Thyroid gland (tissue), 4 donors: ENCODE results near the gene GUCY1B1. TPM values are rescaled to one million over a fixed set of nuclear protein-coding genes. Genes with fewer than 3 reads are reported as not detected.
A peak's percentile ranks its signal among the peaks of the same experiment; 100 is the strongest.
"Not testable (repeated sequence)": the region's sequence is repeated elsewhere in the genome, so short reads cannot be mapped to it uniquely, and the experiment has no call there.

ENCODE experiments used
- DNase-seq, 2 donors: peaks; one replicate each; pipeline ENCODE4 v3.0.0-alpha.2; 2019
- H3K27ac ChIP-seq, 3 donors: fragments of 200-600 bp; sonication (generic); 1 replicate in 2 of 3; 2 replicates in 1 of 3; pipeline ENCODE4 v1.5.1; 2016 to 2019; ENCODE audit warnings: mild to moderate bottlenecking in 1 of 3, moderate library complexity in 1 of 3
- H3K27me3 ChIP-seq: fragments of 200-600 bp; sonication (generic); one replicate; pipeline ENCODE4 v1.5.1; 2019
- H3K36me3 ChIP-seq, 2 donors: fragments of 200-600 bp; sonication (generic); one replicate each; pipeline ENCODE4 v1.5.1; 2016 to 2019
- H3K4me1 ChIP-seq, 2 donors: fragments of 200-600 bp; sonication (generic); one replicate each; pipeline ENCODE4 v1.5.1; 2017 to 2019
- H3K4me3 ChIP-seq, 3 donors: fragments of 200-600 bp; sonication (generic); replicated peaks in 1 of 3; 1 replicate in 2 of 3; 2 replicates in 1 of 3; pipeline ENCODE4 v1.5.1; 2016; ENCODE audit warnings: mild to moderate bottlenecking in 1 of 3
- H3K9me3 ChIP-seq: fragments of 200-600 bp; sonication (generic); one replicate; pipeline ENCODE4 v1.5.1; 2017
- CTCF ChIP-seq, 6 experiments: fragments of 200-600 bp in 3 of 6; fragments of 450-650 bp in 3 of 6; sonication (generic) in 3 of 6; IDR thresholded peaks; one replicate each; pipeline ENCODE4 v1.5.1; 2016 to 2019; ENCODE audit warnings: antibody characterized with exemption in 6 of 6, mild to moderate bottlenecking in 2 of 6, inconsistent platforms in 1 of 6, moderate library complexity in 1 of 6
- POLR2A ChIP-seq, 2 donors: fragments of 450-650 bp; IDR thresholded peaks; one replicate each; pipeline ENCODE4 v1.6.1; 2017; ENCODE audit warnings: antibody characterized with exemption in 2 of 2, mild to moderate bottlenecking in 2 of 2, moderate library complexity in 1 of 2
- WGBS, 2 donors: methylation state at CpG; one replicate each; pipeline ENCODE4 v1.1.5; 2017; 5-methylcytosine and 5-hydroxymethylcytosine counted together
- intact Hi-C: fragments of 100-400 bp; cut with DNase I; formaldehyde crosslinking; loops from one replicate; pipeline ENCODE4 v1.15.1; 2023
- total RNA-seq, 4 donors: library from RNA; depleted of rRNA; stranded (reverse); fragments of >200 nt; gene quantifications; one replicate each; pipeline ENCODE4 v1.2.3, GENCODE V29; 2016

GUCY1B1 gene
- total RNA-seq, 4 donors from 2014 or later: 5.0 to 11.3 (median 7.3) TPM

GRCh38 chr4:155795991-155796390, 37.2 kb downstream of the GUCY1B1 start:
- H3K27me3 ChIP-seq: no peaks in the 10 kb centered on the region
- H3K4me1 ChIP-seq: no peaks in the 10 kb centered on the region
- TF ChIP-seq CTCF (IDR thresholded peaks at IDR 0.05): peak in 1 of 6 experiments; percentile 23
- no peak for TF ChIP-seq POLR2A (IDR thresholded peaks at IDR 0.05)
- H3K36me3 ChIP-seq: no peaks in the 10 kb centered on the region
- H3K27ac ChIP-seq: no peak overlapping the region
- 59 to 69% methylated on average over 3 of the region's 3 CpGs for WGBS, 2 donors
- H3K4me3 ChIP-seq: no peak overlapping the region
- no peaks in the 10 kb centered on the region for H3K9me3 ChIP-seq
- DNase-seq: no peak
- intact Hi-C loops: no loop called here

GRCh38 chr4:155797581-155797980, 38.8 kb downstream of the GUCY1B1 start:
- WGBS, 2 donors: 95 to 96% methylated on average over 4 of the region's 4 CpGs
- DNase-seq, H3K9me3 ChIP-seq, H3K27me3 ChIP-seq, H3K4me3 ChIP-seq, intact Hi-C loops, H3K36me3 ChIP-seq, H3K4me1 ChIP-seq, H3K27ac ChIP-seq: not testable (repeated sequence)

GRCh38 chr4:155799116-155799793, 40.4 kb downstream of the GUCY1B1 start:
- Histone ChIP-seq H3K27ac (no peak overlapping the region), H3K9me3 (no peaks in the 10 kb centered on the region), H3K27me3 (no peaks in the 10 kb centered on the region), H3K4me3 (no peak overlapping the region), H3K36me3 (no peaks in the 10 kb centered on the region), H3K4me1 (no peaks in the 10 kb centered on the region)
- intact Hi-C loops: no loop called here
- no peak for DNase-seq
- TF ChIP-seq POLR2A (IDR thresholded peaks at IDR 0.05) (no peak), CTCF (IDR thresholded peaks at IDR 0.05) (no peak)
- 82 to 84% methylated on average over 5 of the region's 5 CpGs for WGBS, 2 donors

- Histone ChIP-seq H3K4me1 (no peaks in the 10 kb centered on the region), H3K9me3 (no peaks in the 10 kb centered on the region), H3K27me3 (no peaks in the 10 kb centered on the region), H3K36me3 (no peaks in the 10 kb centered on the region), H3K27ac (no peak overlapping the region), H3K4me3 (no peak overlapping the region)
- intact Hi-C loops: no loop called here
- TF ChIP-seq CTCF (IDR thresholded peaks at IDR 0.05) (no peak), POLR2A (IDR thresholded peaks at IDR 0.05) (no peak)
- no peak for DNase-seq
- WGBS, 2 donors: 86 to 89% methylated on average over 8 of the region's 8 CpGs
Measured at GRCh38 chr4:155799794-155800123, 40.9 kb downstream of the GUCY1B1 start.

GRCh38 chr4:155800685-155801343, 42.0 kb downstream of the GUCY1B1 start:
- Histone ChIP-seq H3K27me3 (no peaks in the 10 kb centered on the region), H3K4me3 (no peak overlapping the region), H3K27ac (no peak overlapping the region), H3K36me3 (no peaks in the 10 kb centered on the region), H3K9me3 (no peaks in the 10 kb centered on the region), H3K4me1 (peaks cover 0 to 7% of the 10 kb centered on the region in 2 donors)
- TF ChIP-seq POLR2A (IDR thresholded peaks at IDR 0.05) (no peak), CTCF (IDR thresholded peaks at IDR 0.05) (no peak)
- 83 to 86% methylated on average over 7 of the region's 7 CpGs for WGBS, 2 donors
- no peak for DNase-seq
- intact Hi-C loops: no loop called here
